ENCODE measurements around the gene RETREG3. TPM values are rescaled to one million over a fixed set of nuclear protein-coding genes. Genes with fewer than 3 reads are reported as not detected.
A peak's percentile ranks its signal among the peaks of the same experiment; 100 is the strongest.

RETREG3 gene
- total and polyA plus RNA-seq, 2 of the 13 experiments (the other 11 are each of a cell fraction or from before 2014, with no cell fraction given), result 47.0 to 55.8 TPM

- TF ChIP-seq ZNF747 (CRISPR knock-in tag; IDR thresholded peaks at IDR 0.05; ENCODE audit: borderline replicate concordance), result peak; percentile 63; the same call in 1 of the 2 replicates
- TF ChIP-seq ZBTB26 (CRISPR knock-in tag; IDR thresholded peaks at IDR 0.05; ENCODE audit: borderline replicate concordance), result peak; percentile 99
- TF ChIP-seq TAF1 (CRISPR knock-in tag; IDR thresholded peaks at IDR 0.05), result peak; percentile 21; the same call in 1 of the 2 replicates
- no peak for TF ChIP-seq TRIM22 (IDR thresholded peaks at IDR 0.05)
- TF ChIP-seq ZFY (CRISPR knock-in tag; IDR thresholded peaks at IDR 0.05), result peak; percentile 51; the same call in 1 of the 2 replicates
- peak; percentile 30; the same call in 1 of the 2 replicates for TF ChIP-seq THAP9 (CRISPR knock-in tag; IDR thresholded peaks at IDR 0.05; ENCODE audit: borderline replicate concordance)
- TF ChIP-seq ZNF3 (CRISPR knock-in tag; IDR thresholded peaks at IDR 0.05), result no peak
- peak; percentile 70 for TF ChIP-seq ZFX (CRISPR knock-in tag; IDR thresholded peaks at IDR 0.05; ENCODE audit: low read depth)
- no peak for TF ChIP-seq SOX6 (IDR thresholded peaks at IDR 0.05)
- TF ChIP-seq SOX6 (CRISPR knock-in tag; IDR thresholded peaks at IDR 0.05), result peak; percentile 88
- no peak for TF ChIP-seq HOXD1 (CRISPR knock-in tag; IDR thresholded peaks at IDR 0.05)
- no peak for TF ChIP-seq HOXA7 (CRISPR knock-in tag; IDR thresholded peaks at IDR 0.05)
- no peak for TF ChIP-seq CREBL2 (CRISPR knock-in tag; IDR thresholded peaks at IDR 0.05; ENCODE audit: borderline replicate concordance)
- peak; percentile 86; the same call in 1 of the 2 replicates for TF ChIP-seq NFKB2 (CRISPR knock-in tag; IDR thresholded peaks at IDR 0.05; ENCODE audit: borderline replicate concordance)
- TF ChIP-seq ZNF670 (CRISPR knock-in tag; IDR thresholded peaks at IDR 0.05; ENCODE audit: borderline replicate concordance), result 0 out of 2 replicates have a peak, but pooled peaks have one; percentile 74
- peak; percentile 65; the same call in 1 of the 2 replicates for TF ChIP-seq GATAD1 (CRISPR knock-in tag; IDR thresholded peaks at IDR 0.05)
- TF ChIP-seq UBTF (CRISPR knock-in tag; IDR thresholded peaks at IDR 0.05), result peak; percentile 21; the same call in 1 of the 2 replicates
- peak; percentile 92 to 95 for TF ChIP-seq NR2F1 (CRISPR knock-in tag; IDR thresholded peaks at IDR 0.05)
- no peak for TF ChIP-seq ZNF33B (CRISPR knock-in tag; IDR thresholded peaks at IDR 0.05)
Observed at GRCh38 chr17:42564815-42565522, 44.2 kb downstream of the RETREG3 start (continued).

All from HepG2 (cell line).